ENCODE data around the gene LRRC46. TPM values are rescaled to one million over a fixed set of nuclear protein-coding genes. Genes with fewer than 3 reads are reported as not detected.

The LRRC46 gene
- total and polyA plus RNA-seq, 5 donors from 2014 or later, result 0.11 to 0.48 (median 0.20) TPM

GRCh38 chr17:47804461-47804860 is 27.0 kb upstream of the LRRC46 start:
- peaks cover 0 to 3% (median 0%) of the 10 kb centered on the region in 4 donors for H3K4me1 Mint-ChIP-seq
- no peaks in the 10 kb centered on the region for H3K4me1 ChIP-seq (ENCODE audit: control insufficient read depth, insufficient read depth, low read length, poor library complexity, severe bottlenecking)
- no peak for ATAC-seq (ENCODE audit: low read depth in 2 of 2)
- H3K4me3 ChIP-seq (ENCODE audit: low read depth, low read length), result no peak overlapping the region
- H3K36me3 ChIP-seq (ENCODE audit: control insufficient read depth, insufficient read depth, low read length), result peaks cover 22% of the 10 kb centered on the region
- no peaks in the 10 kb centered on the region for H3K27me3 ChIP-seq (ENCODE audit: control insufficient read depth, insufficient read depth, low read length)
- no peak overlapping the region for H3K27ac Mint-ChIP-seq
- peaks cover 16% of the 10 kb centered on the region for H3K36me3 Mint-ChIP-seq
- no peak overlapping the region for H3K4me3 Mint-ChIP-seq
- H3K27me3 Mint-ChIP-seq, result peaks cover 5% of the 10 kb centered on the region
- H3K9me3 ChIP-seq (ENCODE audit: control insufficient read depth in 2 of 2, low read length in 2 of 2), result no peaks in the 10 kb centered on the region
- H3K27ac ChIP-seq (ENCODE audit: insufficient read depth, low read length, poor library complexity, severe bottlenecking), result no peak overlapping the region
- DNase-seq, result no peak
- peaks cover 0 to 1% (median 0%) of the 10 kb centered on the region in 7 donors for H3K9me3 Mint-ChIP-seq

DNA sequence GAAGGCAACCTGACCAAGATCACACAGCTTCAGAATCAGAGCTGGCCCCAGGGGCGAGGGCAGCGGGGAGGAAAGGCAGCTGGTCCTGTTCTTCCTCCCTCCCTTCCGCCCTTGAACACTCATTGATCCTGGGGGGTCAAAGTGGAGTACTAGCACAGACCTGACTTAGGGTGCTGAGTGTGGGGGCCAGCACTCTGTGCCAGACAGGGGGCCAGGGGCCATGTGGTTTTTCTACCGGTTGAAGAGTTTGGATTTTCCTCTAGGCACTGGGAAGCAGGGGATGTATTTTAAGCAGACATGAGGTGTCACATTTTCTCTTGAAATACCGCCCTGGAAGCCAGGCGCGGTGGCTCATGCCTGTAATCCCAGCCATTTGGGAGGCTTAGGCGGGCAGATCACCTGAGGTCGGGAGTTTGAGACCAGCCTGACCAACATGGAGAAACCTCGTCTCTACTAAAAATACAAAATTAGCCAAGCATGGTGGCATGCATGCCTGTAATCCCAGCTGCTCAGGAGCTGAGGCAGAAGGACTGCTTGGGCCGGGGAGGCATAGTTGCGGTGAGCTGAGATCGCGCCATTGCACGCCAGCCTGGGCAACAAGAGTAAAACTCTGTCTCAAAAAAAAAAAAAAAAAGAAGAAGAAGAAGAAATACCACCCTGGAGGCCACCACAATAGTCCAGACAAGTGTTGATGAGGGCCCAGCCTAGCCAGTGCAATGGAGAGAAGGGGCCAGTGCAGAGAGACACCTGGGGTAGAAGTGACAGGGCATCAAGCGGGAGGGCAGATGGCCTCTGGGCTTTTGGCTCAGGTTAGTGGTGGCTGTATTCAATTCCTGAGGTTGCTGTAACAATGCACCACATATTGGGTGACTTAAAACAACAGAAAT is 25.2 kb upstream of the LRRC46 start:
- peaks cover 0 to 3% (median 0%) of the 10 kb centered on the region in 4 donors for H3K4me1 Mint-ChIP-seq
- Histone ChIP-seq H3K9me3 (ENCODE audit: control insufficient read depth in 2 of 2, low read length in 2 of 2) (no peaks in the 10 kb centered on the region), H3K4me1 (ENCODE audit: control insufficient read depth, insufficient read depth, low read length, poor library complexity, severe bottlenecking) (no peaks in the 10 kb centered on the region), H3K27ac (ENCODE audit: insufficient read depth, low read length, poor library complexity, severe bottlenecking) (no peak overlapping the region), H3K27me3 (ENCODE audit: control insufficient read depth, insufficient read depth, low read length) (no peaks in the 10 kb centered on the region), H3K36me3 (ENCODE audit: control insufficient read depth, insufficient read depth, low read length) (peaks cover 38% of the 10 kb centered on the region), H3K4me3 (ENCODE audit: low read depth, low read length) (no peak overlapping the region)
- peaks cover 33% of the 10 kb centered on the region for H3K36me3 Mint-ChIP-seq
- H3K27me3 Mint-ChIP-seq, result no peaks in the 10 kb centered on the region
- H3K9me3 Mint-ChIP-seq, result peaks cover 0 to 1% (median 0%) of the 10 kb centered on the region in 7 donors
- H3K4me3 Mint-ChIP-seq, result no peak overlapping the region
- no peak overlapping the region for H3K27ac Mint-ChIP-seq
- DNase-seq, result no peak
- ATAC-seq (ENCODE audit: low read depth in 2 of 2), result no peak

GRCh38 chr17:47806913-47807255 is 24.6 kb upstream of the LRRC46 start:
- Mint-ChIP-seq H3K4me3 (no peak overlapping the region), H3K36me3 (peaks cover 39% of the 10 kb centered on the region), H3K9me3 (peaks cover 0 to 1% (median 0%) of the 10 kb centered on the region in 7 donors), H3K4me1 (peaks cover 0 to 3% (median 0%) of the 10 kb centered on the region in 4 donors), H3K27ac (no peak overlapping the region), H3K27me3 (no peaks in the 10 kb centered on the region)
- H3K9me3 ChIP-seq (ENCODE audit: control insufficient read depth in 2 of 2, low read length in 2 of 2), result no peaks in the 10 kb centered on the region
- H3K27ac ChIP-seq (ENCODE audit: insufficient read depth, low read length, poor library complexity, severe bottlenecking), result no peak overlapping the region
- H3K4me1 ChIP-seq (ENCODE audit: control insufficient read depth, insufficient read depth, low read length, poor library complexity, severe bottlenecking), result no peaks in the 10 kb centered on the region
- no peak for DNase-seq
- peaks cover 44% of the 10 kb centered on the region for H3K36me3 ChIP-seq (ENCODE audit: control insufficient read depth, insufficient read depth, low read length)
- no peaks in the 10 kb centered on the region for H3K27me3 ChIP-seq (ENCODE audit: control insufficient read depth, insufficient read depth, low read length)
- no peak for ATAC-seq (ENCODE audit: low read depth in 2 of 2)
- no peak overlapping the region for H3K4me3 ChIP-seq (ENCODE audit: low read depth, low read length)

- no peak overlapping the region for H3K4me3 Mint-ChIP-seq
- no peak overlapping the region for H3K27ac Mint-ChIP-seq
- H3K27me3 Mint-ChIP-seq, result no peaks in the 10 kb centered on the region
- Histone ChIP-seq H3K27ac (ENCODE audit: insufficient read depth, low read length, poor library complexity, severe bottlenecking) (no peak overlapping the region), H3K27me3 (ENCODE audit: control insufficient read depth, insufficient read depth, low read length) (no peaks in the 10 kb centered on the region), H3K4me3 (ENCODE audit: low read depth, low read length) (no peak overlapping the region), H3K36me3 (ENCODE audit: control insufficient read depth, insufficient read depth, low read length) (peaks cover 49% of the 10 kb centered on the region), H3K4me1 (ENCODE audit: control insufficient read depth, insufficient read depth, low read length, poor library complexity, severe bottlenecking) (no peaks in the 10 kb centered on the region), H3K9me3 (ENCODE audit: control insufficient read depth in 2 of 2, low read length in 2 of 2) (no peaks in the 10 kb centered on the region)
- peaks cover 44% of the 10 kb centered on the region for H3K36me3 Mint-ChIP-seq
- peaks cover 0 to 1% (median 0%) of the 10 kb centered on the region in 7 donors for H3K9me3 Mint-ChIP-seq
- DNase-seq, result no peak
- no peak for ATAC-seq (ENCODE audit: low read depth in 2 of 2)
- H3K4me1 Mint-ChIP-seq, result peaks cover 0 to under 1% (median 0%) of the 10 kb centered on the region in 4 donors
Measured at GRCh38 chr17:47807421-47807820, 24.0 kb upstream of the LRRC46 start.

GRCh38 chr17:47808036-47808829 is 23.2 kb upstream of the LRRC46 start:
- H3K27ac Mint-ChIP-seq, result no peak overlapping the region
- no peaks in the 10 kb centered on the region for H3K27me3 ChIP-seq (ENCODE audit: control insufficient read depth, insufficient read depth, low read length)
- H3K4me1 Mint-ChIP-seq, result no peaks in the 10 kb centered on the region
- no peaks in the 10 kb centered on the region for H3K9me3 ChIP-seq (ENCODE audit: control insufficient read depth in 2 of 2, low read length in 2 of 2)
- peaks cover 0 to 1% (median 0%) of the 10 kb centered on the region in 7 donors for H3K9me3 Mint-ChIP-seq
- peak in 1 of 2 donors; percentile 10 for ATAC-seq (ENCODE audit: low read depth in 2 of 2)
- H3K36me3 ChIP-seq (ENCODE audit: control insufficient read depth, insufficient read depth, low read length), result peaks cover 57% of the 10 kb centered on the region
- no peak overlapping the region for H3K27ac ChIP-seq (ENCODE audit: insufficient read depth, low read length, poor library complexity, severe bottlenecking)
- no peak overlapping the region for H3K4me3 Mint-ChIP-seq
- no peak for DNase-seq
- H3K4me3 ChIP-seq (ENCODE audit: low read depth, low read length), result no peak overlapping the region
- H3K27me3 Mint-ChIP-seq, result no peaks in the 10 kb centered on the region
- peaks cover 50% of the 10 kb centered on the region for H3K36me3 Mint-ChIP-seq
- no peaks in the 10 kb centered on the region for H3K4me1 ChIP-seq (ENCODE audit: control insufficient read depth, insufficient read depth, low read length, poor library complexity, severe bottlenecking)

DNA sequence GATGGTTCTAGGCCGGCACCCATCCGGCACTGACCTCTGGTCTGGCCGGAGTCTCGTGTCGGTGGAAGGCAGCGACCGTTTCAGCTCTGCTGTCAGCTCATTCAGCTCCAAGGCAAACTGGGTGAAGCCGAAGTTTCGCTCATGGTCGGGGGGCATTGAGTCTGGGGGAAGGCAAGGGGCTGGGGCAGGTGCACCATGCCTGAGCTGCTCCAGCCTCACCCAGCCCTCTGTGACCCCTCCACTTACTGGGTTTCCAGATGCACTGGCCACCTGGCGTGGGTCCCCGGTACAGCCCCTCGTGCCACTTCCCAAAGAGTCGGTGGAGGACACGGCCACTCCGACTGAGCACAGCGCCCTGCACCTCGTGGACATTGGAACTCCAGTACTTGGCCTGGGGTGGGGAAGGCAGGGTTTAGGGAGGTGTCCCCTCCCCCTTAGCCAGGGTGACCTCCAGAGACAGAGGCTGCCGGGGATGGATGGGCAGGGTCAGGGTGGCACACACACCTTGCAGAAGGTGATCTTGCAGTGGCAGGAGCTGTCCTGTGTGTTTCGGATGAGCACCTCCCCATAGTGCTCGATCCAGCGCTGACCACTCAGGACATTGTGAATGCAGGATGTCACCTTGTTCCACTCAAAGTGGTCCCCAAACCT is 22.5 kb upstream of the LRRC46 start:
- peaks cover 0 to 1% (median 0%) of the 10 kb centered on the region in 7 donors for H3K9me3 Mint-ChIP-seq
- H3K27ac Mint-ChIP-seq, result peak overlapping the region in 1 of 3 donors; percentile 43
- no peak overlapping the region for H3K4me3 Mint-ChIP-seq
- no peaks in the 10 kb centered on the region for H3K27me3 ChIP-seq (ENCODE audit: control insufficient read depth, insufficient read depth, low read length)
- no peak overlapping the region for H3K27ac ChIP-seq (ENCODE audit: insufficient read depth, low read length, poor library complexity, severe bottlenecking)
- peaks cover 60% of the 10 kb centered on the region for H3K36me3 ChIP-seq (ENCODE audit: control insufficient read depth, insufficient read depth, low read length)
- DNase-seq (no peak), ATAC-seq (ENCODE audit: low read depth in 2 of 2) (no peak)
- no peaks in the 10 kb centered on the region for H3K4me1 Mint-ChIP-seq
- no peaks in the 10 kb centered on the region for H3K9me3 ChIP-seq (ENCODE audit: control insufficient read depth in 2 of 2, low read length in 2 of 2)
- H3K27me3 Mint-ChIP-seq, result no peaks in the 10 kb centered on the region
- H3K36me3 Mint-ChIP-seq, result peaks cover 50% of the 10 kb centered on the region
- H3K4me3 ChIP-seq (ENCODE audit: low read depth, low read length), result no peak overlapping the region
- no peaks in the 10 kb centered on the region for H3K4me1 ChIP-seq (ENCODE audit: control insufficient read depth, insufficient read depth, low read length, poor library complexity, severe bottlenecking)

- no peak overlapping the region for H3K4me3 Mint-ChIP-seq
- no peaks in the 10 kb centered on the region for H3K27me3 Mint-ChIP-seq
- ATAC-seq (ENCODE audit: low read depth in 2 of 2), result no peak
- Histone ChIP-seq H3K4me3 (ENCODE audit: low read depth, low read length) (no peak overlapping the region), H3K9me3 (ENCODE audit: control insufficient read depth in 2 of 2, low read length in 2 of 2) (no peaks in the 10 kb centered on the region), H3K27ac (ENCODE audit: insufficient read depth, low read length, poor library complexity, severe bottlenecking) (no peak overlapping the region), H3K27me3 (ENCODE audit: control insufficient read depth, insufficient read depth, low read length) (no peaks in the 10 kb centered on the region), H3K36me3 (ENCODE audit: control insufficient read depth, insufficient read depth, low read length) (peaks cover 62% of the 10 kb centered on the region), H3K4me1 (ENCODE audit: control insufficient read depth, insufficient read depth, low read length, poor library complexity, severe bottlenecking) (no peaks in the 10 kb centered on the region)
- H3K9me3 Mint-ChIP-seq, result peaks cover 0 to 1% (median 0%) of the 10 kb centered on the region in 7 donors
- H3K4me1 Mint-ChIP-seq, result no peaks in the 10 kb centered on the region
- peak overlapping the region in 1 of 3 donors; percentile 78 for H3K27ac Mint-ChIP-seq
- DNase-seq, result peak in 1 of 3 donors; percentile 21
- peaks cover 53% of the 10 kb centered on the region for H3K36me3 Mint-ChIP-seq
Measured at GRCh38 chr17:47810200-47810821, 21.2 kb upstream of the LRRC46 start.
